A673 (cell line): ENCODE data around the gene YTHDC1. TPM values are rescaled to one million over a fixed set of nuclear protein-coding genes. Genes with fewer than 3 reads are reported as not detected.

Source experiments
- BruUV-seq: library from RNA; stranded (reverse); fragments of 400-500 nt; replicated peaks from 2 replicates; lab custom pipeline; 2021; lab: Mats Ljungman, UMichigan
- CTCF ChIA-PET: fragments of 300-600 bp; sonication (Branson Sonifier 250); formaldehyde crosslinking; loops from one replicate; lab custom pipeline; 2022; ENCODE audit warnings: antibody characterized with exemption; lab: Charles Lee
- POLR2A ChIA-PET: fragments of 300-600 bp; sonication (Branson Sonifier 250); formaldehyde crosslinking; loops from one replicate; lab custom pipeline; 2022; ENCODE audit warnings: antibody characterized with exemption; ENCODE audit not compliant: low non-redundant PET; lab: Charles Lee
- DNase-seq: peaks from one replicate; pipeline ENCODE4 v3.0.0-alpha.2; 2015; ENCODE audit warnings: low spot score
- H3K27ac ChIP-seq: fragments of 200-600 bp; sonication (generic); 2 replicates; pipeline ENCODE4 v1.5.1; 2016; ENCODE audit warnings: mixed run types, low read depth, mild to moderate bottlenecking, mixed read lengths, antibody characterized with exemption, low read length; ENCODE audit not compliant: poor library complexity, severe bottlenecking
- H3K27me3 ChIP-seq: fragments of 200-600 bp; sonication (generic); replicated peaks from 2 replicates; pipeline ENCODE4 v1.6.1; 2017; ENCODE audit warnings: mixed run types, low read depth, mild to moderate bottlenecking, mixed read lengths, antibody characterized with exemption, low read length; ENCODE audit not compliant: insufficient read depth, poor library complexity
- H3K36me3 ChIP-seq: fragments of 200-600 bp; sonication (generic); 2 replicates; pipeline ENCODE4 v1.6.1; 2016; ENCODE audit warnings: mixed run types, mild to moderate bottlenecking, mixed read lengths, antibody characterized with exemption, low read length; ENCODE audit not compliant: insufficient read depth, poor library complexity, severe bottlenecking
- H3K4me1 ChIP-seq: fragments of 200-600 bp; sonication (generic); 2 replicates; pipeline ENCODE4 v1.6.1; 2017; ENCODE audit warnings: mixed run types, mild to moderate bottlenecking, mixed read lengths, antibody characterized with exemption, low read length; ENCODE audit not compliant: insufficient read depth, poor library complexity, severe bottlenecking
- H3K4me3 ChIP-seq: fragments of 200-600 bp; sonication (generic); 2 replicates; pipeline ENCODE4 v1.5.1; 2016; ENCODE audit warnings: low read depth, mixed run types, mild to moderate bottlenecking, mixed read lengths, low read length; ENCODE audit not compliant: poor library complexity, severe bottlenecking
- H3K9me3 ChIP-seq: fragments of 200-600 bp; sonication (generic); 2 replicates; pipeline ENCODE4 v1.6.1; 2016; ENCODE audit warnings: mixed run types, low read depth, mild to moderate bottlenecking, mixed read lengths, antibody characterized with exemption, low read length; ENCODE audit not compliant: poor library complexity, severe bottlenecking
- EZH2 ChIP-seq: fragments of 200-600 bp; sonication (generic); IDR thresholded peaks from 2 replicates; pipeline ENCODE4 v1.6.1; 2017; ENCODE audit warnings: borderline replicate concordance, low read depth, mild to moderate bottlenecking, mixed read lengths, antibody characterized with exemption, low read length; ENCODE audit not compliant: poor library complexity, severe bottlenecking
- intact Hi-C: fragments of 100-400 bp; cut with micrococcal nuclease; formaldehyde crosslinking; loops from one replicate; pipeline ENCODE4 v1.10.0; 2022; ENCODE audit not compliant: unreplicated experiment
- total RNA-seq: library from RNA; stranded (reverse); gene quantifications from 2 replicates; pipeline ENCODE4 v1.2.3, GENCODE V29; 2021
- TF ChIP-seq, protein P1 (sequence below): fragments of 300-800, 200-600 bp; sonication (generic); conservative IDR thresholded peaks from 2 replicates; pipeline ENCODE4 v1.5.1; 2017; ENCODE audit warnings: low read depth, mild to moderate bottlenecking, antibody characterized with exemption, low read length, moderate library complexity, mixed read lengths

YTHDC1 gene
- total RNA-seq, 1 experiment from 2014 or later: 45.3 TPM

DNA sequence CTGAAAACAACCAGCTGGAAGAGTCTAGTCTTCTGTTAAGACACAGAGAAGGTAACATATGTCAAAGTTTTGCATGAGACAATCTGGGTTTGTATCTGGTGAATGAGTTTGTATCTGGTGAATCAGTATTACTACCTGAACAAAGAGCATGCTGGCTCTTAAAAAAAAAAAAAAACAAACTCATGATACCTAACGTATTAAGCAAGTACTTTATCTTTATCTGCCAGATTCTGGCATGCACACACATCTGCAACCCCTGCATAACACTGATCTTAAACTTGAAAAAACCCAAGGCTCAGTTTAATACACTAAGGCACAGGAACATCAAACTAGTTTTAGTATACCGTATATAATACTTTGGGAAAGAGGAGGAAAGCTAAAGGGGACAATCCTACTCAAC lies 5.8 kb downstream of the YTHDC1 start:
- Histone ChIP-seq H3K27me3 (no peaks in the 10 kb centered on the region), H3K9me3 (no peaks in the 10 kb centered on the region), H3K4me1 (peaks cover 14% of the 10 kb centered on the region), H3K4me3 (no peak overlapping the region), H3K36me3 (no peaks in the 10 kb centered on the region), H3K27ac (no peak overlapping the region)
- no peak for TF ChIP-seq EZH2
- TF ChIP-seq, protein P1, sequence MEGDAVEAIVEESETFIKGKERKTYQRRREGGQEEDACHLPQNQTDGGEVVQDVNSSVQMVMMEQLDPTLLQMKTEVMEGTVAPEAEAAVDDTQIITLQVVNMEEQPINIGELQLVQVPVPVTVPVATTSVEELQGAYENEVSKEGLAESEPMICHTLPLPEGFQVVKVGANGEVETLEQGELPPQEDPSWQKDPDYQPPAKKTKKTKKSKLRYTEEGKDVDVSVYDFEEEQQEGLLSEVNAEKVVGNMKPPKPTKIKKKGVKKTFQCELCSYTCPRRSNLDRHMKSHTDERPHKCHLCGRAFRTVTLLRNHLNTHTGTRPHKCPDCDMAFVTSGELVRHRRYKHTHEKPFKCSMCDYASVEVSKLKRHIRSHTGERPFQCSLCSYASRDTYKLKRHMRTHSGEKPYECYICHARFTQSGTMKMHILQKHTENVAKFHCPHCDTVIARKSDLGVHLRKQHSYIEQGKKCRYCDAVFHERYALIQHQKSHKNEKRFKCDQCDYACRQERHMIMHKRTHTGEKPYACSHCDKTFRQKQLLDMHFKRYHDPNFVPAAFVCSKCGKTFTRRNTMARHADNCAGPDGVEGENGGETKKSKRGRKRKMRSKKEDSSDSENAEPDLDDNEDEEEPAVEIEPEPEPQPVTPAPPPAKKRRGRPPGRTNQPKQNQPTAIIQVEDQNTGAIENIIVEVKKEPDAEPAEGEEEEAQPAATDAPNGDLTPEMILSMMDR: no peak
- CTCF ChIA-PET: no interaction called here
- no TSS peak for BruUV-seq
- POLR2A ChIA-PET: no interaction called here
- intact Hi-C loops: no loop called here
- no peak for DNase-seq

GRCh38 chr4:68342134-68342533 lies 7.8 kb downstream of the YTHDC1 start:
- intact Hi-C loops: no loop called here
- Histone ChIP-seq H3K9me3 (no peaks in the 10 kb centered on the region), H3K27me3 (no peaks in the 10 kb centered on the region), H3K4me3 (no peak overlapping the region), H3K27ac (no peak overlapping the region), H3K36me3 (no peaks in the 10 kb centered on the region), H3K4me1 (peaks cover 9% of the 10 kb centered on the region)
- TF ChIP-seq, protein P1: no peak
- TF ChIP-seq EZH2: no peak
- CTCF ChIA-PET: no interaction called here
- BruUV-seq: no TSS peak
- peak; percentile 10 for DNase-seq
- POLR2A ChIA-PET: no interaction called here

DNA sequence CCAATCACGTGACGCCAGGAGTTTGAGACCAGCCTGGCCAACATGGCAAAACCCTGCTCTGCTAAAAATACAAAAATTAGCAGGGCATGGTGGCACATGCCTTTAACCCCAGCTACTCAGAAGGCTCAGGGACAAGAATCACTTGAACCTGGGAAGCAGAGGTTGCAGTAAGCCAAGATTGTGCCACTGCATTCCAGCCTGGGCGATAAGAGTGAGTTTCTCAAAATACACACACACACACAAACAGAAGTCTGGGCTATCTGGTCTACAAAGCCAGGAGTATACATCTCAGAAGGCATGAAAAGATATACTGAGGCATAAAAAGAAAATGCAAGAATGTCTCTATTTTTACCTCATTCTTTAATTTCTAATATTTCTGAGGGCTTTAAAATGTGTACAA lies 11.3 kb downstream of the YTHDC1 start:
- H3K4me1 ChIP-seq: peaks cover 9% of the 10 kb centered on the region
- H3K9me3 ChIP-seq: no peaks in the 10 kb centered on the region
- intact Hi-C loops: no loop called here
- H3K27ac ChIP-seq: no peak overlapping the region
- H3K27me3 ChIP-seq: no peaks in the 10 kb centered on the region
- ChIA-PET CTCF (no interaction called here), POLR2A (no interaction called here)
- no TSS peak for BruUV-seq
- DNase-seq: no peak
- TF ChIP-seq EZH2: no peak
- TF ChIP-seq, protein P1: no peak
- H3K36me3 ChIP-seq: peaks cover 7% of the 10 kb centered on the region
- no peak overlapping the region for H3K4me3 ChIP-seq
